HL-60 (cell line): Measurements from ENCODE around the gene CYB561D2.

Experiments
- DNase-seq, 2 experiments: peaks; one replicate each; pipeline ENCODE4 v3.0.0-alpha.2; 2010 to 2020; ENCODE audit warnings: low read depth in 1 of 2, low spot score in 1 of 2
- H3K27ac ChIP-seq: fragments of 250-450 bp; sonication (Bioruptor Pico); replicated peaks from 2 replicates; pipeline ENCODE4 v1.5.1; 2020; ENCODE audit warnings: mild to moderate bottlenecking, moderate library complexity
- H3K27me3 ChIP-seq: fragments of 250-450 bp; sonication (Bioruptor Pico); 2 replicates; pipeline ENCODE4 v1.5.1; 2021; ENCODE audit warnings: mild to moderate bottlenecking, moderate library complexity; ENCODE audit not compliant: insufficient read depth, poor library complexity, severe bottlenecking
- H3K4me3 ChIP-seq: replicated peaks from 2 replicates; pipeline ENCODE4 v1.5.1; 2011; ENCODE audit warnings: mild to moderate bottlenecking, control low read depth, low read length; ENCODE audit not compliant: insufficient read depth
- GABPA ChIP-seq: IDR thresholded peaks from 2 replicates; pipeline ENCODE4 v1.6.1; 2012; ENCODE audit warnings: low read depth
- POLR2AphosphoS5 ChIP-seq: IDR thresholded peaks from 2 replicates; pipeline ENCODE4 v1.6.1; 2012; ENCODE audit warnings: low read depth
- REST ChIP-seq: IDR thresholded peaks from 2 replicates; pipeline ENCODE4 v1.6.1; 2012; ENCODE audit warnings: low read depth; ENCODE audit not compliant: insufficient replicate concordance
- SPI1 ChIP-seq: IDR thresholded peaks from 2 replicates; pipeline ENCODE4 v1.6.1; 2012; ENCODE audit warnings: low read depth, mild to moderate bottlenecking, borderline replicate concordance
- TF ChIP-seq, protein P1 (sequence below): IDR thresholded peaks from one replicate; pipeline ENCODE4 v1.5.1; 2011; ENCODE audit warnings: low read length, control low read depth, inconsistent platforms; ENCODE audit not compliant: insufficient read depth

Gene CYB561D2

DNA sequence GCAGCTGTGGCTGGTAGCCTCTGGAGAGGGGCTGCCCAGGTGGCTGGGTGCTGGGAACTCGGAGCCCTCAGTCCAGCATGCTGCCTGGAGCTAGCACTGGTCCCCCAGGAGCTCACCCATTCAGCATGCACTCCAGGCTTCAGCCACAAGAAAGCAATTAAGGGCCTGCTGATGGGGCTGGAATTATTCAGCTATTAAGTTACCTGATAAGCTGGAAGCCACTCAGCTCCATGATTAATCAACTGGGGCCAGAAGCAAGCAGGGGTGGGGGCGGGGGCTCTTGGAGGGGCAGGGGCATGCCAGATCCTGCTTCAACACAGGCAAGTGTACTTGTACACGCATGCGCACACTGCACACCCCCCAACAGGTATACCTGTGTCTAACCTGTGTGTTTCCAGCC, 30.7 kb downstream of the CYB561D2 start:
- Histone ChIP-seq H3K27ac (no peak overlapping the region), H3K4me3 (no peak overlapping the region), H3K27me3 (peaks cover 3% of the 10 kb centered on the region)
- TF ChIP-seq, protein P1, sequence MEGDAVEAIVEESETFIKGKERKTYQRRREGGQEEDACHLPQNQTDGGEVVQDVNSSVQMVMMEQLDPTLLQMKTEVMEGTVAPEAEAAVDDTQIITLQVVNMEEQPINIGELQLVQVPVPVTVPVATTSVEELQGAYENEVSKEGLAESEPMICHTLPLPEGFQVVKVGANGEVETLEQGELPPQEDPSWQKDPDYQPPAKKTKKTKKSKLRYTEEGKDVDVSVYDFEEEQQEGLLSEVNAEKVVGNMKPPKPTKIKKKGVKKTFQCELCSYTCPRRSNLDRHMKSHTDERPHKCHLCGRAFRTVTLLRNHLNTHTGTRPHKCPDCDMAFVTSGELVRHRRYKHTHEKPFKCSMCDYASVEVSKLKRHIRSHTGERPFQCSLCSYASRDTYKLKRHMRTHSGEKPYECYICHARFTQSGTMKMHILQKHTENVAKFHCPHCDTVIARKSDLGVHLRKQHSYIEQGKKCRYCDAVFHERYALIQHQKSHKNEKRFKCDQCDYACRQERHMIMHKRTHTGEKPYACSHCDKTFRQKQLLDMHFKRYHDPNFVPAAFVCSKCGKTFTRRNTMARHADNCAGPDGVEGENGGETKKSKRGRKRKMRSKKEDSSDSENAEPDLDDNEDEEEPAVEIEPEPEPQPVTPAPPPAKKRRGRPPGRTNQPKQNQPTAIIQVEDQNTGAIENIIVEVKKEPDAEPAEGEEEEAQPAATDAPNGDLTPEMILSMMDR: no peak
- TF ChIP-seq REST (no peak), GABPA (no peak), SPI1 (no peak), POLR2AphosphoS5 (no peak)
- no peak for DNase-seq

DNA sequence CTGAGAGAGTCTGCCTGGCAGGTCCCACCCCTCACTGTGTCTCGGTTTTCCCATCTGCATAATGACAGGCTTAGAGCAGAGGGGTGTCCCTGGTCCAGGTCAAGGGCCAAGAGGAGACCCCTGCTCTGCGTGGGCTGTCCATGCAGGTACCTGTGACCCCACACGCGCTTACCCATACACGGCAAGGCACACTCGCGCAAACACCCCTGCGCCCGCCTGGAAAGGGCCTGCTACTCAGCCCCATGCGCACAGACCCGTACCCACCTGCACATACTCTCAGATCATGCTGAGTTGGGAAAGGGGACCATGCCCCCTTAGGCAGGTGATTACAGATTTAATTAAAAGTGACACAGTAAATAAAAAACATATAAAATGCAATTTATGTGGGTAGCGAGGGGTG, 32.1 kb downstream of the CYB561D2 start:
- no peak for TF ChIP-seq SPI1
- no peak overlapping the region for H3K4me3 ChIP-seq
- H3K27me3 ChIP-seq: peaks cover 3% of the 10 kb centered on the region
- H3K27ac ChIP-seq: no peak overlapping the region
- no peak for DNase-seq

- Histone ChIP-seq H3K27ac (no peak overlapping the region), H3K27me3 (peaks cover 3% of the 10 kb centered on the region), H3K4me3 (no peak overlapping the region)
- no peak for DNase-seq
- TF ChIP-seq, protein P1: no peak
- TF ChIP-seq SPI1 (no peak), GABPA (no peak), POLR2AphosphoS5 (no peak), REST (no peak)
These were observed 33.1 kb downstream of the CYB561D2 start for GRCh38 chr3:50383750-50384149.

DNA sequence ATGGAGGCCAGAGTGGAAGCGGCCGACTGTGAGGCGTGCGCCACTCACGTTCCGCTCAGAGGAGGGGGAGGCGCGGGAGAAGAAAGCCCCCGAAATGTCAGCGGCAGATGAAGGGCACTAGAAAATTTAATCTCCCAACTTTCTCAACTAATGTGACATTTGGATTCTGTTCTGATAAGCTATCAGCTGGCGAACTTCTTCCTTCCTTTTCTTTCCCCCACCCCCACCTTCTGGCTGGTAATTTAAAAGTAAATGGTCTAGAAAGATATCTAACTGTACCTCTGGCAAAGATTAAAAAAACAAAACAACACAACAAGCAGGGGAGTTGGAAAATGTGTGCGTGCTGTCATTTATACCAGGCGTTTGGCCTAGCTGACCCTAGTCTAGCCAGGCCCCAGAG, 35.1 kb downstream of the CYB561D2 start:
- DNase-seq: no peak
- no peak for TF ChIP-seq SPI1
- TF ChIP-seq GABPA: no peak
- TF ChIP-seq, protein P1: no peak
- TF ChIP-seq POLR2AphosphoS5: no peak
- TF ChIP-seq REST: no peak
- Histone ChIP-seq H3K27me3 (peaks cover 3% of the 10 kb centered on the region), H3K4me3 (no peak overlapping the region), H3K27ac (no peak overlapping the region)
